Measurements from ENCODE around the gene KLHL10. TPM values are rescaled to one million over a fixed set of nuclear protein-coding genes. Genes with fewer than 3 reads are reported as not detected.

KLHL10 gene
- total RNA-seq, 3 donors from 2014 or later (not counting 1 experiment from before 2014, with no cell fraction given), result not detected

DNA sequence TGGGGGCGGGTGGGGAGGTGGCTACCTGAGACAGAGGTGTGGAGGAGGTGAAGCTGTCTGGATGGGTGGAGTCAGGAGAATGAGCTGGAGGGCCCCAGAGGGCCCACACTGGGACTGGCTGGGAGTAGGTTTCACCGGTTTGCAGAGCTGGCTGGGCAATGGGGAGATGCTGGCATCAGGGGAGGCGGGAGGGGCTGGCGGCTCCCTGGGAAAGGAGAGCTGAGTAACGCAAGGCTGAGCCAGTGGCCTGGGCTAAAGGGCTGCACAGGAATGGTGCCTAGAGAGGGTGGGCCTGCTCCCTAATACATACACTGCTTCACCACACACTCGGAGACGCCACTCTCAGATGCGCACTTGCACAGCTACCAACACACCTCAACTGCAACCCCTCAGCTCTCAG, 38.3 kb upstream of the KLHL10 start:
- intact Hi-C loops (cut with micrococcal nuclease), result no loop called here
- DNase-seq (no peak), ATAC-seq (no peak)
- Histone ChIP-seq H3K27me3 (ENCODE audit: control insufficient read depth, insufficient read depth, low read length) (no peaks in the 10 kb centered on the region), H3K27ac (ENCODE audit: low read length) (no peak overlapping the region), H3K4me1 (ENCODE audit: control insufficient read depth, insufficient read depth, low read length) (peaks cover 8% of the 10 kb centered on the region), H3K36me3 (ENCODE audit: control insufficient read depth, insufficient read depth, low read length) (no peaks in the 10 kb centered on the region), H3K9me3 (ENCODE audit: control insufficient read depth, insufficient read depth, low read length) (no peaks in the 10 kb centered on the region), H3K4me3 (ENCODE audit: low read length) (no peak overlapping the region)
- H3K27me3 Mint-ChIP-seq (ENCODE audit: low read depth in 2 of 2), result peaks cover 0 to 2% of the 10 kb centered on the region in 2 donors
- H3K9me3 Mint-ChIP-seq, result no peaks in the 10 kb centered on the region
- peaks cover 0 to 7% of the 10 kb centered on the region in 2 donors for H3K4me1 Mint-ChIP-seq
- TF ChIP-seq, protein P1, sequence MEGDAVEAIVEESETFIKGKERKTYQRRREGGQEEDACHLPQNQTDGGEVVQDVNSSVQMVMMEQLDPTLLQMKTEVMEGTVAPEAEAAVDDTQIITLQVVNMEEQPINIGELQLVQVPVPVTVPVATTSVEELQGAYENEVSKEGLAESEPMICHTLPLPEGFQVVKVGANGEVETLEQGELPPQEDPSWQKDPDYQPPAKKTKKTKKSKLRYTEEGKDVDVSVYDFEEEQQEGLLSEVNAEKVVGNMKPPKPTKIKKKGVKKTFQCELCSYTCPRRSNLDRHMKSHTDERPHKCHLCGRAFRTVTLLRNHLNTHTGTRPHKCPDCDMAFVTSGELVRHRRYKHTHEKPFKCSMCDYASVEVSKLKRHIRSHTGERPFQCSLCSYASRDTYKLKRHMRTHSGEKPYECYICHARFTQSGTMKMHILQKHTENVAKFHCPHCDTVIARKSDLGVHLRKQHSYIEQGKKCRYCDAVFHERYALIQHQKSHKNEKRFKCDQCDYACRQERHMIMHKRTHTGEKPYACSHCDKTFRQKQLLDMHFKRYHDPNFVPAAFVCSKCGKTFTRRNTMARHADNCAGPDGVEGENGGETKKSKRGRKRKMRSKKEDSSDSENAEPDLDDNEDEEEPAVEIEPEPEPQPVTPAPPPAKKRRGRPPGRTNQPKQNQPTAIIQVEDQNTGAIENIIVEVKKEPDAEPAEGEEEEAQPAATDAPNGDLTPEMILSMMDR (IDR thresholded peaks at IDR 0.05), result no peak
- no peak overlapping the region for H3K4me3 Mint-ChIP-seq
- no peaks in the 10 kb centered on the region for H3K36me3 Mint-ChIP-seq
- no peak overlapping the region for H3K27ac Mint-ChIP-seq
- 94% methylated on average over 8 of the region's 8 CpGs for WGBS (ENCODE audit: insufficient coverage)

DNA sequence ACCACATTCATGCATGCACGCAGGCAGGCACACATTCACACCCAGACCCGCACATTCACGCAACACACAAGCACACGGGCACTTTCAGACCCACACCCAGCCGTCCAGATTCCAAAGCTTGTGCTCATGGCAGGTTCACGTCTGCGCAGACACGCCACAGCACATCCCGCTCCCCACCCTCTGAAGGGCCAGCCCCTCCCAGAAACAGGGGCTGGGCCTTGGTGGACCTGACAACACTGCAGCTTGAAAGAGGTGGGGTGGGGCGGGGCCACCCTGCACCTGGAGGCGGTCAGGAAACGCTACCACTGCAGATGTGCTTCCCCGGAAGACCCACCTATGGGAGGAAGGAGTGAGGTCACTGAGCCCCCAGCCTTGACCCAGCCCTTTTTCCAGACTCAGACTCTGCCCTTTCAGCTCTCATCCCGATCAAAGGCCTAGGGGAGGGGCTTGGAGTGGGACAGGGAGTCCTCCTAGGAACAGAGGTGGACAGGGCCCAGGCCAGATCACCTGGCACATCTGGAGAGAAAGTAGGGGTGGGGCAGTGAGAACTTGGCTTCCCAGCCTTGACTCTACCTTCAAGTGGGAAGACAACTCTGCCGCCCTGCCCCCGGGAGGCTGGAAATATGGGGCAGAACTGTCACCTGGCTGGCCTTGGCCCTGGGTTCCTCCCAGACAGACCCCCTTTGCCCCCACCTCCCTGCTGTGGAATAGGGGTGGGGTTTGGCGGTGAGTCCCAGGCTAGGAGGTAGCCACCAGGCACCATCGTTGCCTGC, 36.8 kb upstream of the KLHL10 start:
- TF ChIP-seq, protein P1 (IDR thresholded peaks at IDR 0.05), result no peak
- ATAC-seq, result peak in 1 of 3 donors; percentile 26
- Histone ChIP-seq H3K36me3 (ENCODE audit: control insufficient read depth, insufficient read depth, low read length) (no peaks in the 10 kb centered on the region), H3K27ac (ENCODE audit: low read length) (no peak overlapping the region), H3K4me1 (ENCODE audit: control insufficient read depth, insufficient read depth, low read length) (peaks cover 8% of the 10 kb centered on the region), H3K4me3 (ENCODE audit: low read length) (no peak overlapping the region), H3K27me3 (ENCODE audit: control insufficient read depth, insufficient read depth, low read length) (no peaks in the 10 kb centered on the region), H3K9me3 (ENCODE audit: control insufficient read depth, insufficient read depth, low read length) (no peaks in the 10 kb centered on the region)
- intact Hi-C loops (cut with micrococcal nuclease), result loop anchor here (1.0 kb wide), 1 partner anchor 62 kb away; no protein-coding TSS in a partner anchor
- WGBS (ENCODE audit: insufficient coverage), result 84% methylated on average over 18 of the region's 18 CpGs
- Mint-ChIP-seq H3K4me1 (peaks cover 0 to 7% of the 10 kb centered on the region in 2 donors), H3K4me3 (no peak overlapping the region), H3K9me3 (no peaks in the 10 kb centered on the region), H3K27ac (no peak overlapping the region), H3K36me3 (no peaks in the 10 kb centered on the region), H3K27me3 (ENCODE audit: low read depth in 2 of 2) (peaks cover 0 to 2% of the 10 kb centered on the region in 2 donors)
- peak in 1 of 2 donors; percentile 50 for DNase-seq

DNA sequence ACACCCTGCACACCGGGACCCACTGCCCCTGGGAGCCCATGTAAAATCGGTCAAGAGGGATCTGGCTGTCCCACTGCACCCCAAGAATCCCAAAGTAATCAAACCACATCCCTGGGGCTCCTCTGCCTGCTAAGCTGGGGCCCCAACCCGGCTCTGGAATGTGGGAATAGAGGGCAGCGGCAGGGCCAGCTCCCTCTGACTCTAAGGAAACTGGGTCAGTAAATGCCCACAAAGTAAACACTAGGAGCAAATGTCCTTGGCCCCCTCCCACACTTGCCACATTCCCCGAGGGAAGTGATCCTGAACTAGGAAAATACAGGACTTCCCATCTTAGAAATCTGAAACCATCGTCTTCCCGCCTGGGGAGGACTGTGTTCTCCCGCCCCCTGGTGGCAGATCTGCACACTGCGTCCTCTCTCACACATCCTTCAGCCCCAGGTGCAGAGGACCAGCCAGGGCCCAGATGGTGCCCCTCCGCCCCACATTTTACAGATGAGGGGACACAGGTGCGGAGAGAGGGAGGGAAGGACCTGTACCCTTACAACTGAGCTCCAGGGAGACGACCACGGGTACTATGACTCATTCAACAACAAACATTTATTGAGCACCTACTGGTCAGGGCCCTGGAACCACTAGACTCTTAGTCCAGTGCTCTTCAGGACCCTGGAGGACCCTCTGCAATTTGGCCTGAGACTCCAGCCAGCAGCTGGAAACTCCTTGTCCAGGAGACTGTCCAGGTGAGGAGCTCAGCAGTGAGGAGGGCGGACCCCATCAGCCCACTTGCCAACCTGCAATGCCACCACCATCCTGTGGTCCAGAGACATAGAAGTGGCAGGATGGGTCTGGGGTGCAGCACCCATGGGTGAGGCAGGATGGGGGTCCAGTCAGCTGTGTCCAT, 36.0 kb upstream of the KLHL10 start:
- 29% methylated on average over 14 of the region's 14 CpGs for WGBS (ENCODE audit: insufficient coverage)
- Histone ChIP-seq H3K4me3 (ENCODE audit: low read length) (no peak overlapping the region), H3K36me3 (ENCODE audit: control insufficient read depth, insufficient read depth, low read length) (no peaks in the 10 kb centered on the region), H3K4me1 (ENCODE audit: control insufficient read depth, insufficient read depth, low read length) (peaks cover 8% of the 10 kb centered on the region), H3K27me3 (ENCODE audit: control insufficient read depth, insufficient read depth, low read length) (no peaks in the 10 kb centered on the region), H3K27ac (ENCODE audit: low read length) (no peak overlapping the region), H3K9me3 (ENCODE audit: control insufficient read depth, insufficient read depth, low read length) (no peaks in the 10 kb centered on the region)
- H3K27me3 Mint-ChIP-seq (ENCODE audit: low read depth in 2 of 2), result peaks cover 0 to 2% of the 10 kb centered on the region in 2 donors
- H3K27ac Mint-ChIP-seq, result no peak overlapping the region
- peaks cover 0 to 7% of the 10 kb centered on the region in 2 donors for H3K4me1 Mint-ChIP-seq
- intact Hi-C loops (cut with micrococcal nuclease), result loop anchor here (1.0 kb wide), 1 partner anchor 63 kb away; no protein-coding TSS in a partner anchor
- TF ChIP-seq, protein P1 (IDR thresholded peaks at IDR 0.05), result peak; percentile 96
- no peaks in the 10 kb centered on the region for H3K36me3 Mint-ChIP-seq
- H3K4me3 Mint-ChIP-seq, result no peak overlapping the region
- peak; percentile 70 to 87 for DNase-seq
- ATAC-seq, result peak; percentile 75 to 95 (median 91)
- no peaks in the 10 kb centered on the region for H3K9me3 Mint-ChIP-seq

Measured in natural killer cell (primary cell).